ENCODE measurements around the gene ATP13A2.

The ATP13A2 gene

GRCh38 chr1:17004466-17005364 is 7.0 kb downstream of the ATP13A2 start:
- no peak for DNase-seq (ENCODE audit: low read depth in 3 of 3)

GRCh38 chr1:17002524-17002902 is 9.2 kb downstream of the ATP13A2 start:
- DNase-seq (ENCODE audit: low read depth in 3 of 3): no peak

GRCh38 chr1:17001760-17002523 is 9.8 kb downstream of the ATP13A2 start:
- DNase-seq (ENCODE audit: low read depth in 3 of 3): no peak

- no peak for DNase-seq (ENCODE audit: low read depth in 3 of 3)
Observed at GRCh38 chr1:16999863-17000262, 11.9 kb downstream of the ATP13A2 start.

GRCh38 chr1:16998589-16998988 is 13.1 kb downstream of the ATP13A2 start:
- DNase-seq (ENCODE audit: low read depth in 3 of 3): no peak

- no peak for DNase-seq (ENCODE audit: low read depth in 3 of 3)
Observed at GRCh38 chr1:16996845-16997244, 14.9 kb downstream of the ATP13A2 start.

GRCh38 chr1:16993521-16994038 is 18.1 kb downstream of the ATP13A2 start:
- DNase-seq (ENCODE audit: low read depth in 3 of 3): no peak

GRCh38 chr1:16992675-16993074 is 19.1 kb downstream of the ATP13A2 start:
- DNase-seq (ENCODE audit: low read depth in 3 of 3): no peak

- no peak for DNase-seq (ENCODE audit: low read depth in 3 of 3)
Observed at GRCh38 chr1:16992102-16992501, 19.6 kb downstream of the ATP13A2 start.

GRCh38 chr1:16991571-16991970 is 20.2 kb downstream of the ATP13A2 start:
- DNase-seq (ENCODE audit: low read depth in 3 of 3): no peak

- DNase-seq (ENCODE audit: low read depth in 3 of 3): no peak
Observed at GRCh38 chr1:16989676-16990391, 21.9 kb downstream of the ATP13A2 start.

GRCh38 chr1:16988210-16988609 is 23.5 kb downstream of the ATP13A2 start:
- DNase-seq (ENCODE audit: low read depth in 3 of 3): no peak

- DNase-seq (ENCODE audit: low read depth in 3 of 3): no peak
Observed at GRCh38 chr1:16986962-16987361, 24.8 kb downstream of the ATP13A2 start.

- no peak for DNase-seq (ENCODE audit: low read depth in 3 of 3)
Observed at GRCh38 chr1:16986560-16986959, 25.2 kb downstream of the ATP13A2 start.

- DNase-seq (ENCODE audit: low read depth in 3 of 3): no peak
Observed at GRCh38 chr1:16986113-16986512, 25.6 kb downstream of the ATP13A2 start.

- DNase-seq (ENCODE audit: low read depth in 3 of 3): no peak
Observed at GRCh38 chr1:16984717-16985116, 27.0 kb downstream of the ATP13A2 start.

GRCh38 chr1:16983649-16984048 is 28.1 kb downstream of the ATP13A2 start:
- no peak for DNase-seq (ENCODE audit: low read depth in 3 of 3)

GRCh38 chr1:16982902-16983301 is 28.8 kb downstream of the ATP13A2 start:
- no peak for DNase-seq (ENCODE audit: low read depth in 3 of 3)

- no peak for DNase-seq (ENCODE audit: low read depth in 3 of 3)
Observed at GRCh38 chr1:16981269-16981849, 30.4 kb downstream of the ATP13A2 start.

GRCh38 chr1:16980473-16981268 is 31.1 kb downstream of the ATP13A2 start, which contains the start of gene MFAP2:
MFAP2 (minus strand) TSS chr1:16980620; CDS start chr1:16978273, 2,347 bp downstream.
- DNase-seq (ENCODE audit: low read depth in 3 of 3): no peak

Measured in stimulated activated CD4-positive, alpha-beta T cell treated with anti-CD3 and anti-CD28 coated beads, TNF-alpha, amount 100 ng/mL, for 4 hours (primary cell).